GM19023 (cell line): Measurements from ENCODE around the gene GREB1.

Source experiments
- ATAC-seq: cut with Tn5 transposase; IDR thresholded peaks from one replicate; pipeline ENCODE4 v1.9.1; 2021; ENCODE audit warnings: mild to moderate bottlenecking, moderate library complexity; ENCODE audit not compliant: unreplicated experiment

The GREB1 gene

DNA sequence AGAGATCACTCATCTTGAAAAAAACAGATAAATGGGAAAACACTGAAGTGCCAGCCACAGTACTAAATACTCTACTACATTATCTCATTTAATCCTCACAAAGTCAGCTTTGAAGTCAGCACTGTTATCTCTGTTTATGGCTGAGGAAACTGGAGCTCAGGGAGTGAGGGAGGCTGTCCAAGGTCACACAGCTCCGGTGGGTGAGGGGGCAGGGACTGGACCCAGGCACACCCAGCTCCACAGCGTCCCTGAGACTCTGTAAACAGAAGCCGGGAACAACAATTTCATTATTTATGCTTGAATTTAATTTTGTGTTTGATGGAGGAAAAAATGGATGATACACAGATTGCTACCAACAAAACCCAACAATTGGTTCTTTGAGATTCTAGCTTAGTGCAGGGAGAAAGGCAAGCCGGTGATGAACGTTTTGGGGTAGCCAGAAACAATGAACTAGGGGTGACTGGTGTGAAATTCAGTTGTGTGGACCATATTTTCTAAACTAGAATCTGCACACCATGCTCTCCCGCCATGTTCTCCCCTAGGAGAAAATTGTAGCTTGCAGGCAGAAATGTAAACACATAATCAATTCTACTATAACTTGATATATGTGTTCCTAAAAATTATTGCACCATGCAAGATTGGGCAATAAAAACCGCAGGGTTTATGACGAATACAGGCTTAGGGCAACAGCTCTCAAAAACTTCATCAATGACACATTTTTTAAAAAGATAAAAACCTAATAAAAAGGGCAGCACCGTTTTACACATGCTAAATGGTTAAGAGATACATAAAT lies at the start of gene GREB1:
Gene GREB1, plus strand, starts transcription at position 768 of the 793 bp plus-strand sequence. CDS start 22,570 bp downstream, outside the sequence.
- no peak for ATAC-seq

DNA sequence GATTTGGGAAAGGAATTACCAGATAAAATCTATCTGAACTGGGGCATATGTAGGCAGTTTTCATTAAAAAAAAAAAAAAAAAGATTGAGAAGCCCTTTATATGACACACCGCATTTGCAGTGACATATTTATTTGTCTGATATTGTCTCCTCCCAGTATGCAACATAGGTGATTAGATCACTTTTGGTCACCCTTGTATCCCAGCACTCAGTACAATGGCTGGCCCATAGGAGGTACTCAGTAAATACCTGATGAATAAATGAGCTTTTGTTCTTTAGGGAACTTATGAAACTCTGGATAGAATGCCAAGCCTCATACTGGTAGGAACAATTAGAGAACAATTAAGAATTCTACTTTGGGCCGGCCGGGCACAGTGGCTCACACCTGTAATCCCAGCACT lies 45.0 kb upstream of the GREB1 start:
- ATAC-seq, result no peak

- no peak for ATAC-seq
Observed at GRCh38 chr2:11490194-11490593, 43.7 kb upstream of the GREB1 start.

GRCh38 chr2:11491348-11491933 lies 42.4 kb upstream of the GREB1 start:
- ATAC-seq, result no peak

GRCh38 chr2:11492244-11492643 lies 41.6 kb upstream of the GREB1 start:
- no peak for ATAC-seq

GRCh38 chr2:11492720-11493119 lies 41.1 kb upstream of the GREB1 start:
- no peak for ATAC-seq

DNA sequence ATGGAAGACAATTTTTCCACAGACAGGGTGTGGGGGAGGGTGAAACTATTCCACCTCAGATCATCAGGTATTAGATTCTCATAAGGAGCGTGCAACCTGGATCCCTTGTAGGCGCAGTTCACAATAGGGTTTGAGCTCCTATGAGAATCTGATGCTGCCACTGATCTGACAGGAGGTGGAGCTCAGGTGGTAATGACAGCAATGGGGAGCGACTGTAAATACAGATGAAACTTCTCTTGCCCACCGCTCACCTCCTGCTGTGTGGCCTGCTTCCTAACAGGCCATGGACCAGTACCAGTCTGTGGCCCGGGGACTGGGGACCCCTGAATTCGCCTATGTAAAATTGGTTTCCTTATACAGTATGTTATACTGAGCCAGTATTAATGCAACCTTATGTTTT lies 40.6 kb upstream of the GREB1 start:
- ATAC-seq, result no peak

- no peak for ATAC-seq
Observed at GRCh38 chr2:11494310-11494709, 39.5 kb upstream of the GREB1 start.

DNA sequence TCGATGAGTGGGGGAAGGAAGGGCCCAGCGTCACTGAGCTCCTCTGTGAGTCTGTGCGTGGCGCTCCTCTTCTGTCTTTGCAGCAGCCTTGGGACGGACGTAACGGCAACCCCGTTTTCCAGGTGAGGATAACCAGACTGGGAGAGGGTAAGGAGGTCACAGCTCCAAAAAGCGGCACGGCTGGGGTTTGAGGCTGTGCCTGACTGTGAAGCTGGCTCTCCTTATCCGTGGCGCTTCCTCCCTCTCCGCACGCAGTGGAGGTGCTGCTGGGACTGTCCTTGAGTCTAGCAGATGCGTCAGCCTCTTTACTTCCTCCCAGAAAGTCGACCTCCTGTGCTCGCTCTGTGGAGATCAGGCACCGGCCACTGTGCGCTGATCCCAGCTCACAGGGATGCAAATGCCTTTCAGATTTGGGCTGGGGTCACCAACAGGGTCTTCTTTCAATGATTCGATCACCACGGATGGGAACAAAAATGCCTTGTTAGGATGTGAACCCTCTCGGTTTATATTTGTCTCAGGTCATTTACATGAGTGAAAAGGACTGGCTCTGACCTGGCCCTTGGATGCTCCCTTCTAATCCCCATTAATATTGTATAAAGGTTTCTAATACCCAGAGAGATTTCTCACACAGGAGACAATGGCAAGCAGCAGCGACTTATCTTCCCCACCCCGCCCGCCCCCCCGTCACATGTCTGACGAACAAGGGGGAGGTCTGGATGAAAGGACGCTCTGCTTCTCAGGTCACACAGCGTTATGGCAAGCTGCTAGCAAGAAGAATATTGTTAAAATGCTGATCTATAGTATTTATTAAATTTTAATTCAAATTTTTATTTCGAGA lies 37.8 kb upstream of the GREB1 start:
- ATAC-seq, result no peak

GRCh38 chr2:11498543-11499034 lies 35.3 kb upstream of the GREB1 start:
- peak; percentile 84 for ATAC-seq

GRCh38 chr2:11499081-11499743 lies 34.6 kb upstream of the GREB1 start:
- no peak for ATAC-seq

GRCh38 chr2:11500702-11501303 lies 33.0 kb upstream of the GREB1 start:
- peak; percentile 49 for ATAC-seq

- ATAC-seq, result no peak
Observed at GRCh38 chr2:11502740-11503292, 31.0 kb upstream of the GREB1 start.

DNA sequence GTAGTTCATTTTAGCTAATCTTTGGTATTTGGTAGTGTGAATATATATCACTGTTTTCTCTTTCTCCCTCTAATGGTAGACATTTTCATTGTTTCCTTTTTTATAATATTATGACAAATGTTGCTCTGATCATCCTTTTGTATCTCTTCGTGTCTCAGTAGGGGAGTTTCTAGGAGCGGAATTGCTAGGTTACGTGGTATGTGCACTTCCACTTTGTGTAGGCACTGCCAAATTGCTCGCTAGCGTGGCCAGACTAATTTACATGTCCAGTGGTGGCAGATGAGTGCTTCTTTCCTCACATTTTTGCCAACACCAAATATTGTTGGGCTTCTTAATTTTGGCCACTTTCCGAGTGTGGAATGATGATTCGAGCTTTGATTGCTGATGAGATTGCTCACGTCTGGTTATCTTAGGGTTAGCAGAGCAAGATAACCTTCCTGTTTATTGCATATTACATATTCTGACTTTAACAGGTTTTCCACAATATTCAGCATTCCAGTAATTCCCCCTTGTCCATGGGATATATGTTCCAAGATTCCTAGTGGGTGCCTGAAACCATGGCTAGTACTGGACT lies 30.4 kb upstream of the GREB1 start:
- no peak for ATAC-seq

GRCh38 chr2:11505652-11506610 lies 27.9 kb upstream of the GREB1 start:
- ATAC-seq, result no peak

DNA sequence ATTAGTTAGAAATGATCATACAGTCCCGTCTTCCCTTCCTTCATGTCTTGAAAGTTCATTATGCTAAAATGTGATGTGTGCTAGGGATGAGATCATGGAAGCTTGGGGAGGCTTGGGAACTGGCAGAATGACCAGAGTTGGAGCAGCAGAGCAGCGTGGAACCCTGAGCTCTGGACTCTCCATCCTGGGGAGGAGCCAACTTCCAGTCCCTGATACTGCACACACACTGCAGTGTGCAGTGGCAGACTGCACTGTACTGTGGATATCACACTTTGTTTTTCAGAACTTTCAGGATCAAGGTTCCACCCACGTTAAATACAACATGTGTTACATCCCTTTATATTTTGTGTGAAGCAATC lies 27.3 kb upstream of the GREB1 start:
- ATAC-seq, result no peak

DNA sequence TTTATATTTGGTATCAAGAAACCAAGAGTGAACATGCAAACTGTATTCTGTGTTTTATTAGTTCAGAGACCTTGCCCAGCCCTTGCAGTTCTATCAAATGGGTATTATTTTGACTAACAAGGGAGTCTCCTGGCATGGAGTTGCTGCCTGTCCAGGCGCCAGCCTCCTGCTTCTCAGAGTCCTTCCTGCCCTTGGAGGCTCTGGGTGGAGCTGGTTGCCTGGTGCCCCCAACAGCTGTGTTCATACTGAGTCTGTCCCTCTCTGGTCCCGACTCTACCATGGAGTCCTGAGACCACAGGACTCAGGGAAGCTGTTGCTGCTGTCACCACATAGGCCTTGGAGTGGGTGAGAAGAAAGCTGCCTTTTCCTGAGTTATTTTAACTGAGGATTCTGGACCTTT lies 26.3 kb upstream of the GREB1 start:
- no peak for ATAC-seq

GRCh38 chr2:11508279-11508678 lies 25.6 kb upstream of the GREB1 start:
- ATAC-seq, result no peak
